ENCODE results near the gene NFYC.

Gene NFYC

DNA sequence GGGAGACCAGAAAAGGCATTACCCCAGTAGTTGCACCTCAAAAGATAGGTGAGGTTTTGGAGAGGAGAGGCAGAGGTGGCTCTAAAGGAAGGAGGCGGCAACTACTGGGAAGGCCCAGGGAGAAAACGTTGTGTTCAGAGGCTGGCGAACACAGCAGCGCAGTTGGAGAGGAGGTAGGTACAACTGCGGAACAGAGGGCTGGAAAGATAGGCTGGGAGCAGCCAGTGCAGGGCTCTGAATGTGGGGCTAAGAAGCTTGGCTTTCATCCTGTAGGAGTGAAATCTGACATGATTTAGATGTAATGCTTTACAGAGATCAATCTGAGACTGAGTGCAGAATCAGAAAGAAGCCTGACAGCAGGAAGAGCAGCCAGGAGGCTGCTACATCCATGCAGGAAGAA is 39.0 kb upstream of the NFYC start:
- TF ChIP-seq POLR2AphosphoS5 (IDR thresholded peaks at IDR 0.05; ENCODE audit: low read depth, low read length), result no peak
- no peak for TF ChIP-seq SIN3A (IDR thresholded peaks at IDR 0.05; ENCODE audit: borderline replicate concordance, insufficient read depth, low read length)
- no peak for TF ChIP-seq TAF1 (IDR thresholded peaks at IDR 0.05; ENCODE audit: borderline replicate concordance, insufficient read depth, low read length)
- TF ChIP-seq, protein P1, sequence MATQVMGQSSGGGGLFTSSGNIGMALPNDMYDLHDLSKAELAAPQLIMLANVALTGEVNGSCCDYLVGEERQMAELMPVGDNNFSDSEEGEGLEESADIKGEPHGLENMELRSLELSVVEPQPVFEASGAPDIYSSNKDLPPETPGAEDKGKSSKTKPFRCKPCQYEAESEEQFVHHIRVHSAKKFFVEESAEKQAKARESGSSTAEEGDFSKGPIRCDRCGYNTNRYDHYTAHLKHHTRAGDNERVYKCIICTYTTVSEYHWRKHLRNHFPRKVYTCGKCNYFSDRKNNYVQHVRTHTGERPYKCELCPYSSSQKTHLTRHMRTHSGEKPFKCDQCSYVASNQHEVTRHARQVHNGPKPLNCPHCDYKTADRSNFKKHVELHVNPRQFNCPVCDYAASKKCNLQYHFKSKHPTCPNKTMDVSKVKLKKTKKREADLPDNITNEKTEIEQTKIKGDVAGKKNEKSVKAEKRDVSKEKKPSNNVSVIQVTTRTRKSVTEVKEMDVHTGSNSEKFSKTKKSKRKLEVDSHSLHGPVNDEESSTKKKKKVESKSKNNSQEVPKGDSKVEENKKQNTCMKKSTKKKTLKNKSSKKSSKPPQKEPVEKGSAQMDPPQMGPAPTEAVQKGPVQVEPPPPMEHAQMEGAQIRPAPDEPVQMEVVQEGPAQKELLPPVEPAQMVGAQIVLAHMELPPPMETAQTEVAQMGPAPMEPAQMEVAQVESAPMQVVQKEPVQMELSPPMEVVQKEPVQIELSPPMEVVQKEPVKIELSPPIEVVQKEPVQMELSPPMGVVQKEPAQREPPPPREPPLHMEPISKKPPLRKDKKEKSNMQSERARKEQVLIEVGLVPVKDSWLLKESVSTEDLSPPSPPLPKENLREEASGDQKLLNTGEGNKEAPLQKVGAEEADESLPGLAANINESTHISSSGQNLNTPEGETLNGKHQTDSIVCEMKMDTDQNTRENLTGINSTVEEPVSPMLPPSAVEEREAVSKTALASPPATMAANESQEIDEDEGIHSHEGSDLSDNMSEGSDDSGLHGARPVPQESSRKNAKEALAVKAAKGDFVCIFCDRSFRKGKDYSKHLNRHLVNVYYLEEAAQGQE (IDR thresholded peaks at IDR 0.05; ENCODE audit: insufficient read depth in 1 of 2, low read depth in 2 of 2, low read length in 2 of 2), result no peak
- TF ChIP-seq FOXP2 (optimal IDR thresholded peaks at IDR 0.05; ENCODE audit: borderline replicate concordance, extremely low read depth, extremely low read length, insufficient read depth), result no peak

DNA sequence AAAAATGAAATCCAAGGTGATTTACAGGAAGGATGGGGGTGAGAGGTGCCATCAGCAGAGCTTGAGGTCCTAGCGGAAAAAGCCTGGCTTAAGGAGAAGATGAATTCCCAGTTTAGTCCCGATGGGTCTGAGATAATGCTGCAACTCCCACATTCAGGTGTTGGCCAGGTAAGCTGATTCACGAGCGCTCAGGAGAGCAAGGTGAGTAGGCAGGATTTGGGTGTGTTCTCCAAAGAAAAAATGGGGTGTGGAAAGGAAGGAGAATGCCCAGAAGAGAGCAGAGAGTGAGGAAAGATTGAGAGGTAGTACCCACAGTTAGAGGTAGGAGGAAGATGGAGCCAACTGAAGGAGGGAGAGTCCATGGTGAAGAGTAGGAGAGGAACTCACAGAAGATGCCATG is 38.5 kb upstream of the NFYC start:
- no peak for TF ChIP-seq POLR2AphosphoS5 (IDR thresholded peaks at IDR 0.05; ENCODE audit: low read depth, low read length)
- TF ChIP-seq, protein P1 (IDR thresholded peaks at IDR 0.05; ENCODE audit: insufficient read depth in 1 of 2, low read depth in 2 of 2, low read length in 2 of 2), result no peak
- no peak for TF ChIP-seq FOXP2 (optimal IDR thresholded peaks at IDR 0.05; ENCODE audit: borderline replicate concordance, extremely low read depth, extremely low read length, insufficient read depth)
- no peak for TF ChIP-seq SIN3A (IDR thresholded peaks at IDR 0.05; ENCODE audit: borderline replicate concordance, insufficient read depth, low read length)
- TF ChIP-seq TAF1 (IDR thresholded peaks at IDR 0.05; ENCODE audit: borderline replicate concordance, insufficient read depth, low read length), result no peak

DNA sequence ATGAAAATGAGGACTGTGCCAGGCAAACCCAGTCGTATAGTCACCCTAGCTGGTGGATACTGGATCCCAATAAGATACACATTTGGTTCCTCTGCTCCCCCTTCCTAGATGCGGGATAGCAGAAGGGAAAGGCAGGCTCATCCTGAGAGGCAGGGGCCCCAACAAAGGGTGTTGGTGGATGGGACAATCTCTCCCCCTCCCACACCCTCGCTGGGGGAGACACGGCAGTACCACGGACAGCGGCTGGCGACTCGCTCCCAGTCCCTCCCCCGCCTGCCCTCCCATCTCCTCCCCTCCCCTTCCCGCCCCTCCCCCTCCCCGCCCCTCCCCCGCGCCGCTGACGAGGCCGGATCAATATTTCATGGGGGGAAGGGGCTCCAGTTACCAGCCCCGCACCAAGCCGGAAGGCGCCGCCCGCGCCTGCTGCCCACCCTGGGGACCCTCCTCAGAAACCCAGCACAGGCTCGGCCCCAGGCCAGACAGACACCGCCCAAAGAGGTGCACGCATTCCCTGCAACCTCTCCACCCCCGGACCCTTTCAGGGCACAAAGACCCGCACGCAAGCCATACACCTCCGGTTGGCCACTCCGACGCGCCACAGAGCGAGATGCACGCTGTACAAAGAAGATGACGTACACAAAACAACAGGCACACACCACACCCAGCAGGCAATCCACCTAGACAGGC is 37.5 kb upstream of the NFYC start:
- TF ChIP-seq, protein P1 (IDR thresholded peaks at IDR 0.05; ENCODE audit: insufficient read depth in 1 of 2, low read depth in 2 of 2, low read length in 2 of 2), result peak; percentile 91
- no peak for TF ChIP-seq FOXP2 (optimal IDR thresholded peaks at IDR 0.05; ENCODE audit: borderline replicate concordance, extremely low read depth, extremely low read length, insufficient read depth)

DNA sequence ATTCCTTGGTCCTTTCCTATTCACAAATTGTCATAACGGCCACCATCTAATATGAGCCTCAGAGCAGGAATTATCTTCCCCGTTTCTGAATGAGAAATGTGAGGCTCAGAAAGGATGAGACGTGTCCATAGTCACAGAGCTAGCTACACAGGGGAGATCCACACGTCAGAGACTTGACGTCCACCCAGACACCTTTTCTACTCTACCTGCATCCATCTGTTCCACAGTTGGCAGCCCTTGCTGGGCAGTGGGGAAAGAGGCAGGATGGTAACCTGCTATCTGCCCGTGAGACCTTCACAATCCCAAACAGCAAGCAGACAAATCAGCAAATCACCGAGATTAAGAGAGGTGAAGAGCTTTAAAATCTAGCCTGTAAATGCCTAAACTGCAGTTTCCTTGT is 34.5 kb upstream of the NFYC start:
- TF ChIP-seq SIN3A (IDR thresholded peaks at IDR 0.05; ENCODE audit: borderline replicate concordance, insufficient read depth, low read length) (no peak), FOXP2 (optimal IDR thresholded peaks at IDR 0.05; ENCODE audit: borderline replicate concordance, extremely low read depth, extremely low read length, insufficient read depth) (no peak), POLR2AphosphoS5 (IDR thresholded peaks at IDR 0.05; ENCODE audit: low read depth, low read length) (no peak), TAF1 (IDR thresholded peaks at IDR 0.05; ENCODE audit: borderline replicate concordance, insufficient read depth, low read length) (no peak)
- TF ChIP-seq, protein P1 (IDR thresholded peaks at IDR 0.05; ENCODE audit: insufficient read depth in 1 of 2, low read depth in 2 of 2, low read length in 2 of 2), result no peak

All from PFSK-1 (cell line).